Superior temporal gyrus (tissue), 1 donor: ENCODE measurements around the gene PPRC1.
"Not testable (repeated sequence)": the region's sequence is repeated elsewhere in the genome, so short reads cannot be mapped to it uniquely, and the experiment has no call there.

Source experiments
- DNase-seq: peaks from one replicate; pipeline ENCODE4 v3.0.0-alpha.2; 2016; ENCODE audit errors: extremely low spot score

Gene PPRC1

GRCh38 chr10:102150970-102151773, 18.3 kb downstream of the PPRC1 start:
- no peak for DNase-seq

- DNase-seq, result peak; percentile 98
These were observed 19.1 kb downstream of the PPRC1 start, which contains the start of gene NOLC1 for GRCh38 chr10:102151774-102152544. NOLC1 (plus strand) TSS chr10:102152389; CDS start chr10:102152411, 22 bp downstream.

GRCh38 chr10:102152545-102152890, 19.7 kb downstream of the PPRC1 start:
- DNase-seq, result no peak

- no peak for DNase-seq
These were observed 20.3 kb downstream of the PPRC1 start for GRCh38 chr10:102153093-102153620.

GRCh38 chr10:102154466-102155116, 21.8 kb downstream of the PPRC1 start:
- DNase-seq, result no peak

- DNase-seq, result no peak
These were observed 24.4 kb downstream of the PPRC1 start for GRCh38 chr10:102157224-102157623.

GRCh38 chr10:102159051-102159597, 26.3 kb downstream of the PPRC1 start:
- no peak for DNase-seq

- DNase-seq, result no peak
These were observed 27.0 kb downstream of the PPRC1 start for GRCh38 chr10:102159831-102160230.

GRCh38 chr10:102163342-102163989, 30.6 kb downstream of the PPRC1 start:
- DNase-seq, result no peak

GRCh38 chr10:102167861-102168260, 35.0 kb downstream of the PPRC1 start:
- no peak for DNase-seq

- DNase-seq, result no peak
These were observed 37.8 kb downstream of the PPRC1 start for GRCh38 chr10:102170602-102171001.

GRCh38 chr10:102172288-102172687, 39.4 kb downstream of the PPRC1 start:
- DNase-seq, result no peak

GRCh38 chr10:102175415-102175814, 42.6 kb downstream of the PPRC1 start:
- DNase-seq, result peak; percentile 20

GRCh38 chr10:102184606-102185005, 51.8 kb downstream of the PPRC1 start:
- no peak for DNase-seq

- no peak for DNase-seq
These were observed 52.4 kb downstream of the PPRC1 start for GRCh38 chr10:102185272-102185671.

GRCh38 chr10:102185811-102186527, 53.1 kb downstream of the PPRC1 start:
- DNase-seq, result no peak

- DNase-seq, result no peak
These were observed 55.6 kb downstream of the PPRC1 start for GRCh38 chr10:102188298-102188940.

GRCh38 chr10:102188941-102189898, 56.4 kb downstream of the PPRC1 start:
- not testable (repeated sequence) for DNase-seq

GRCh38 chr10:102191956-102192355, 59.1 kb downstream of the PPRC1 start:
- no peak for DNase-seq
